Stimulated activated CD4-positive, alpha-beta T cell treated with anti-CD3 and anti-CD28 coated beads, Interleukin-1b, Interleukin-23, amount 100 ng/mL, for 1 hour (primary cell): ENCODE data around the gene USP24.
"Not testable (repeated sequence)": the region's sequence is repeated elsewhere in the genome, so short reads cannot be mapped to it uniquely, and the experiment has no call there.

Experiments used
- DNase-seq, 2 donors: peaks; one replicate each; pipeline ENCODE4 v3.0.0-alpha.2; 2020; ENCODE audit warnings: low read depth in 2 of 2

Gene USP24

DNA sequence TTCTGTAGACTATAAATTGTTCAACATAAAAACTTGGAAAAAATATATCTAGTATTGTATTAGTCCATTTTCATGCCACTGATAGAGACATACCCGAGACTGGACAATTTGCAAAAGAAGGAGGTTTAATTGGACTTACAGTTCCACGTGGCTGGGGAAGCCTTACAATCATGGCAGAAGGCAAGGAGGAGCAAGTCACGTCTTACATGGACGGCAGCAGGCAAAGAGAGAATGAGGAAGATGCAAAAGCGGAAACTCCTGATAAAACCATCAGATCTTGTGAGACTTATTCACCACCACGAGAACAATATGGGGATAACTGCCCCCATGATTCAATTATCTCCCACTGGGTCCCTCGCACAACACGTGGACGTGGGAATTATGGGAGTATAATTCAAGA lies 15.4 kb downstream of the USP24 start:
- DNase-seq = not testable (repeated sequence)

- no peak for DNase-seq
Observed at GRCh38 chr1:55198044-55198443, 17.1 kb downstream of the USP24 start.

DNA sequence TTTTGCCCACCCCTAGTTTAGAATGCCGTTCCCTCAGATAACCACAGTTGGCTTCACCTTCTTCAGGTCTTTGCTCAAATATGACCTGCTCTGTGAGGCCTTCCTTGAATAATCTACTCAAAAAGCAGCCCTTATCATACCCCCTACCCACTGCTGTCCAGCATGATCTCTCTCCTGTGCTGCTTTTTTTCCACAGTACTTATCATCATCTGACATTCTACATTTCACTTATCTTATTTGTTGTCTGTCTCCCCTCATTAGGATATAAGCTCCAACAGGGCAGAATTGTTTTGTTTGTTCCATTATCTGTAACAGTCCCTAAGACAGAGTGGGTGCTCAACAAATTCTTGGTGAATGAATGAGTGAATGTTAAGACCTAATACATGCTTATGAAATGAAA lies 18.1 kb downstream of the USP24 start:
- DNase-seq = no peak

- DNase-seq = no peak
Observed at GRCh38 chr1:55196433-55197035, 18.6 kb downstream of the USP24 start.

GRCh38 chr1:55195521-55196233 lies 19.5 kb downstream of the USP24 start:
- DNase-seq = no peak

DNA sequence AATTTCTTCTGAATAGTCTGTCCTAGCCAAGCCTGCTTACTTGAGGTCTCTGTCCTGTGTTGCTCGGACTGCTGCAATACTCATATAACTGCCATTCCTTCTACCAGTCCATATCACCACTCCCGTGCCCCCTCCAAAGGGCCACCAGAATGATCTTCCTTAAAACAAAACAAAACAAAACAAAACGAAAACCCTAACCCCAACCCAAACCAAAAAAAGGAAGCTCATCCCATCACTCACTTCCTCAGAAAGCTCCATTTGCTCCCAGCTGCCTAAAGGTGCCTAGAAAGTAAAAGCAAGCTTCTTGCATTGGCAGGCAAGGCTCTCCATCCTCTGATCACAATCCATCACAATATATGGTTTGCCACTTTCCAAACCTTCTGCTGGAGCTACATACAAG lies 20.3 kb downstream of the USP24 start:
- DNase-seq = no peak

GRCh38 chr1:55192093-55192492 lies 23.1 kb downstream of the USP24 start:
- no peak for DNase-seq

- not testable (repeated sequence) for DNase-seq
Observed at GRCh38 chr1:55191219-55191952, 23.8 kb downstream of the USP24 start.

- DNase-seq = no peak
Observed at GRCh38 chr1:55190109-55190508, 25.1 kb downstream of the USP24 start.

GRCh38 chr1:55188909-55189308 lies 26.3 kb downstream of the USP24 start:
- no peak for DNase-seq

DNA sequence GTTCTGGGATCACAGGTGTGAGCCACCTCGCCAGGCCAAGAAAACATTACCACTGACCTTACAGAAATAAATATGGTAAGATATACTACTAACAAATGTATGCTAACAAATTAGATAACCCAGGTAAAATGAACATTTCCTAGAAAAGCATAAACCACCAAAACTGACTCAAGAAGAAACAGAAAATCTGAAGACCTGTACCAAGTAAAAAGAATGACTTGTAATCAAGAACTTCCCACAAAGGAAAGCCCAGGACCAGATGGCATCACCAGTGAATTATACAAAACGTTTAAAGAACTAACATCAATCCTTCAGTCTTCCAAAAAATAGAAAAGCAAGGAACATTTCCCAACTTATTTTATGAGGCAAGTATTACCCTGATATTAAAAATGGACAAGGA lies 29.3 kb downstream of the USP24 start:
- DNase-seq = no peak

- no peak for DNase-seq
Observed at GRCh38 chr1:55184859-55185258, 30.3 kb downstream of the USP24 start.

DNA sequence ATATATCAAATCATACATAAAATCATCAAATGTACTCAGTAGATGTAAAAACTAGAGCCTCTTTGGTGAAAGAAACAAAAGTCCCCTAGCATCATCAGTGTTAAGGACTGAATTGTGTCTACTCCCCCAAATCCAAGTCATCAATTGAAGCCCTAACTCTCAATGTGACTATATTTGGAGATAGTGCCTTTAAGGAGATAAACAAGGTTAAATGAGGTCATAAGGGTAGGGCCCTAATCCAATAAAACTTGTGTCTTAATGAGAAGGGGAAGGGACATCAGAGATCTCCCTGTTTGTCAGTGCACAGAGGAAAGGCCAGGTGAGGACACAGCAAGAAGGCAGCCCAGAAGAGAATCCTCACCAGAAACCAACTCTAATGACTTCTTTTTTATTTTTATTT lies 33.5 kb downstream of the USP24 start:
- DNase-seq = no peak

- DNase-seq = no peak
Observed at GRCh38 chr1:55180075-55180670, 35.0 kb downstream of the USP24 start.

DNA sequence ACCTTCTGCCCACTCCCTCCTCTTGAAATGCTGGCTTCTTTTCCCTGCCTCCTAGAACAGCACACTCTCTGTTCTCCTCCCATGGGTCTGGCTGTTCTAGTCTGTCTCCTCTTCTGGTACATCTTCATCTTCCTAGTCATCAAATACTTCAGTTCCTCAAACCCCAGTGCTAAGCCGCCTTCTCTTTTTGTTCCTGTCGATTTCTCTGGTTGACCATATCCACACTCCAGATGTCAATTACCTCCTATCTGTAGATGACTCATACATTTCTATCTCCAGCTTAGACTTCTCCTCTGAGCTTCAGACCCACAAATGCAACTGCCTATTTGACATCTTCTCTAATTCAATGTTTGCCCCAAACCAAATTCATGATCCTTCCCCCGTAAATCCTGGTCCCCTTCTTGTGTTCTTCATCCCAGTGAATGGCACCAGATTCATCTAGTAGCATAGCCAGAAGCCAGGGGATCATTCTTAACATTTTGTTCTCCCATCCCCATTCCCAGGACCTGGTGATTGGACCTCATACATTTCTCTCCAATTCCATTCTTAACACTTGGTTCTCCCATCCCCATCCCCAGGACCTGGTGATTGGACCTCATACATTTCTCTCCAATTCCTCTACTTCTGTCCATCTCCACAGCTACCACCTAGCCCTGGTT lies 35.9 kb downstream of the USP24 start:
- DNase-seq = no peak

GRCh38 chr1:55172687-55173086 lies 42.5 kb downstream of the USP24 start:
- DNase-seq = no peak

DNA sequence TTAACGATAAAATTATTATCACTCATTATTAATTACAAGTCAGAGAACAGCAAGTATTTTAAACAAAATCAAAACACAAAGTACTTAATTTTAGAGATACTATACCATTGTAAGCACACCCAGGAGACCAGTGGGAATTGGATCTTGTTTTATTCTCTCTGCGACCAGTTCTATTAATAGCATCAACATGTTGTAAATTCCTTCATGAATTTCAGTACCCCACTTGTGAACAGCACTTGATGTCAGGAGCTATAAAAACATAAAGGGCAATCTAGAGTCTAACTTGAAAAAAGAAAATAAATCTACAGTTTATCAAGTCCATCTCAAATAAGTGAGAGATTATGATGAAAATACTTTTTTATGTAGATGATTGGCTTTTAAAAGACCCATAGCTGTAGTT lies 42.9 kb downstream of the USP24 start:
- no peak for DNase-seq

GRCh38 chr1:55171694-55172093 lies 43.5 kb downstream of the USP24 start:
- no peak for DNase-seq

DNA sequence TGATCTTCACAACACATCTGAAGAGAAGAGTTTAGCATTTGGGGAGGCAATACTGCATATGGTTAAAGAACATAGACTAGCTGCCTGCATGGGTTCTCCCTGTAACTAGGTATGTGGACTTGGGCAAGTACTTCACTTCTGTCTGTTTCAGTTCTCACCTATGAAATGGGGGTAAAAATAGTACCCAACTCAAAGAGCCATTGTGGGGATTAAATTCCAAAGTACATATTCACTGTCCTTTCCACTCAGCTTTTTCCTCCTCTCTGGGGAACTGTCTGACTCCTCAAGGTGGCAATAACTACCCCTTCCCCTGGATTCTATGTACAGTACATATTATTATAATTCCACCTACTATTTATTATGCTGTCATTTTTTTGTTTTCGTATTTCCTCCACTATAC lies 44.7 kb downstream of the USP24 start:
- no peak for DNase-seq

DNA sequence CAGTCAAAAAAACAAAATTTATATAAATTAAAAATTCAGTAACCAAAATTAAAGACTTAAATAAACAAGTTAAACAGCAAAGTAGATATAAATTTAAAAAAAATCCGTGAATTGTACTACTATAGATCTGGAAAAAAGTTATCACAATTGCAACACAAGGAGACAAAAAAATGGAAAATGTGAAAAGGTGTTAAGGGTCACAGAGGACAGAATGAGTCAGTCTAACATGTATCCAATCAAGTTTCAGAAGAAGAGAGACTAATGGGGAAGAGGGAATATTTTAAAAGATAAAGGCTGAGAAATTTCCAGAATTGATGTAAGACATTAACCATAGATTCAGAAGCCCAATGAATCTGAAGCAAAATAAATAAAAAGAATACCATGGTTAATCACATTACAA lies 46.0 kb downstream of the USP24 start:
- DNase-seq = no peak

DNA sequence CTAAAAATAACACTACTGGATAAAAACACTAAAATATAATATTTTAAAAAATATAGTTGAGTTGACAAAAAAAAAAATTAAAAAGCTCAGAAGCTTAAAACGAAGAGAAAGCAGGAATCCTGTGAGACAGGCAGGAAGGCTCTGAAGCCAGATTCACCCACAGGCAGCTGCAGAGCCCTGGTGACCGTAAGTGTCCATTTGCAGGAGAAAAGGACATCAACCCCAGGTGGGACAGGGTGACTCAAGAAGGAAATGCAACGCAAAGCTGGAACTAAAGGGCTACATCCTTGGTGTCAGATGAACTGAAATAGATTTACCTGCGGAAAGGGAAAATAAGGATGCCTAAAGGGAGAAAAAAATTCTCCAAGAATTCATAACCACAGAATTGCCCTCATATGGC lies 46.8 kb downstream of the USP24 start:
- no peak for DNase-seq

DNA sequence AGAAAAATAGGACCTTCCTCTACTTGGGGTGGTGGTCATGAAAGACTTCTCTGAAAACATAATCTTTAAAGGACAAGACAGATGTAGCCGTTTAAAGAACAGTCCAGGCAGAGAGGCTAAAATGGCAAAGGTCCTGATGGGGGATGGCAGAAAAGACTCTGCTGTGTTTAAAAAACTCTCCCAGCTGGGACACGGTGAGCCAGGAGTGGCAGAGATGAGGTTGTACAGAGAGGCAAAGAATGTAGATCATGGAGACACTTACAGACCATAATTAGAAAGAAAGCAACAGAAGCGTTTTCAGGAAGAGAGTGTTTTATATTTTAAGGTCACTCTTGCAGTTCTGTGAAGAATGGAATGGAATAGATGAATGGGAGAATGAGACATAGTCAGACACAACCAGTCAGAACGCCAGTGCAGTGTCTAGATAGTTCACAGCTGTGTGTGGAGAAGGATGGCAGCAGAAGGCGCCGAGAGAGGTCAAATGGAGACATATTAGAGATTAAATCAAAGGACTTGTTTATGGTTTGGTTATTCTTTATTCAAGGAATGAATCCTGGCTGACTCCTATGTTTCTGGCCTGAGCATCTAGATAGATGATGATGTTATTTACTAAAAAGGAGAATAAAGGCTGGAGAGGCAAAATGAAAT lies 47.8 kb downstream of the USP24 start:
- DNase-seq = no peak
